Right lobe of liver (tissue), 4 donors: Measurements from ENCODE around the gene CD99.

Experiments used
- CTCF ChIP-seq, 4 donors: fragments of 200-600 bp in 3 of 4; fragments of 450-650 bp in 1 of 4; IDR thresholded peaks; one replicate each; pipeline versions ENCODE4 v1.5.1 to v1.8.0; 2016 to 2022; ENCODE audit warnings: antibody characterized with exemption in 4 of 4, mild to moderate bottlenecking in 2 of 4
- POLR2A ChIP-seq: fragments of 450-650 bp; IDR thresholded peaks from one replicate; pipeline ENCODE4 v1.6.1; 2017; ENCODE audit warnings: antibody characterized with exemption, mild to moderate bottlenecking
- donor health status: DM: no; HTN: no; CAD: no.
- donor health status: DM: no; HTN: no; CAD: no.
- donor health status: DM: no; HTN: yes; CAD: no.

DNA sequence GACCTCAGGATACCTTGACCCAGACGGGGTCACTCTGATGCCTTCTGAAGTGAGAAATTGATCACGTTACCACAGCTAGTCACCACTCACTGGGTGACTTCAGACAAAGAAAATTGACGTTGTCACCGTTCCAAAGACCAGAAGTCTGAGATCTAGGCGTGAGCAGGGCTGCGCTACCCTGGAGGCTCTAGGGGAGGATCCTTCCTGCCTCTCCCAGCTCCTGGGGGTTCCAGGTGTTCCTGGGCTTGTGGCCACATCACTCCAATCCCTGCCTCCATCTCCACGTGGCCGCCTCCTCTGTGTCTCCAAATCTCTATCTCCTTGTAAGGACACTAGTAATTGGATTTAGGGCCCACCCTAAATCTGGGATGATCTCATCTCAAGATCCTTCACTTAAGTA, 48.9 kb upstream of the CD99 start:
- TF ChIP-seq POLR2A (no peak), CTCF (IDR thresholded peaks at IDR 0.05) (no peak)
